Adipocyte (in vitro differentiated cells): ENCODE data around the gene WNT9A.

Source experiments
- DNase-seq: peaks from one replicate; pipeline ENCODE4 v3.0.0-alpha.2; 2015; ENCODE audit warnings: low read depth
- H3K27me3 ChIP-seq: replicated peaks from 2 replicates; pipeline ENCODE4 v1.7.0; 2013; ENCODE audit warnings: mild to moderate bottlenecking, low read length, moderate library complexity; ENCODE audit not compliant: control insufficient read depth, insufficient read depth
- H3K36me3 ChIP-seq: 2 replicates; pipeline ENCODE4 v1.7.0; 2013; ENCODE audit warnings: low read length, mild to moderate bottlenecking, moderate library complexity; ENCODE audit not compliant: control insufficient read depth, insufficient read depth, severe bottlenecking
- H3K4me1 ChIP-seq: 2 replicates; pipeline ENCODE4 v1.7.0; 2013; ENCODE audit warnings: mild to moderate bottlenecking, low read length, moderate library complexity; ENCODE audit not compliant: control insufficient read depth, insufficient read depth
- H3K4me3 ChIP-seq: 2 replicates; pipeline ENCODE4 v1.7.0; 2013; ENCODE audit warnings: mild to moderate bottlenecking, low read length, moderate library complexity
- H3K9ac ChIP-seq: 2 replicates; pipeline ENCODE4 v1.7.0; 2013; ENCODE audit warnings: mild to moderate bottlenecking, low read length, moderate library complexity
- H3K9me3 ChIP-seq: 2 replicates; pipeline ENCODE4 v1.7.0; 2013; ENCODE audit warnings: mild to moderate bottlenecking, low read length, moderate library complexity; ENCODE audit not compliant: control insufficient read depth

Gene WNT9A

GRCh38 chr1:227951624-227952373, 4.1 kb upstream of the WNT9A start:
- Histone ChIP-seq H3K9ac (no peak overlapping the region), H3K4me3 (no peak overlapping the region), H3K4me1 (peaks cover 16% of the 10 kb centered on the region), H3K36me3 (no peaks in the 10 kb centered on the region), H3K27me3 (peaks cover 4% of the 10 kb centered on the region), H3K9me3 (peaks cover 4% of the 10 kb centered on the region)
- DNase-seq, result no peak

DNA sequence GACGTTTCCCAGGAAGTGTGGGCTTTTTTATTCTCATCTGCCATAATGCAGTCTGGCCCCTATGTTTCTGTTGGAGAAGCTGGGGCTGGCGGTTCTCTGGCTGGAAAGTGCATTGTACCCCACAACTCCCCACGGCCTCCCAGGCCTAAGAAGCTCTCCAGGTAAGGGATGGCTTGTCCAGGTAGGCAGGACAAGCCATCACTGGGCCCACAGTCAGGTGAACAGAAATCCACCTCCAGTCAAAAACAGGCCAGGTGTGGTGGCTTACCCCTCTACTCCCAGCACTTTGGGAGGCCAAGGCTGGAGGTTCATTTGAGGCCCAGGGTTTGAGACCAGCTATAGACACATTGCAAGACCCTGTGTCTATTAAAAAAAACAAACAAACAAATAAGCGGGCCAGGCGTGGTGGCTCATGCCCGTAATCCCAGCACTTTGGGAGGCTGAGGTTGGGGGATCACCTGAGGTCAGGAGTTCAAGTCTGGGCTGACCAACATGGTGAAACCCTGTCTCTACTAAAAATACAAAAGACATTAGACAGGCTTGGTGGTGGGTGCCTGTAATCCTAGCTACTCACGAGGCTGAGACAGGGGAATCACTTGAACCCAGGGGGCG, 3.1 kb upstream of the WNT9A start:
- Histone ChIP-seq H3K9me3 (peaks cover 4% of the 10 kb centered on the region), H3K9ac (no peak overlapping the region), H3K27me3 (peaks cover 4% of the 10 kb centered on the region), H3K4me1 (peaks cover 22% of the 10 kb centered on the region), H3K4me3 (no peak overlapping the region), H3K36me3 (no peaks in the 10 kb centered on the region)
- no peak for DNase-seq

GRCh38 chr1:227949954-227950734, 2.4 kb upstream of the WNT9A start:
- no peak overlapping the region for H3K4me3 ChIP-seq
- H3K9me3 ChIP-seq, result peaks cover 4% of the 10 kb centered on the region
- H3K4me1 ChIP-seq, result peaks cover 28% of the 10 kb centered on the region
- no peak for DNase-seq
- peaks cover 4% of the 10 kb centered on the region for H3K27me3 ChIP-seq
- H3K9ac ChIP-seq, result no peak overlapping the region
- no peaks in the 10 kb centered on the region for H3K36me3 ChIP-seq

GRCh38 chr1:227949341-227949921, 1.7 kb upstream of the WNT9A start:
- Histone ChIP-seq H3K9ac (no peak overlapping the region), H3K4me3 (no peak overlapping the region), H3K9me3 (peaks cover 1% of the 10 kb centered on the region), H3K4me1 (peaks cover 28% of the 10 kb centered on the region), H3K27me3 (peaks cover 4% of the 10 kb centered on the region), H3K36me3 (no peaks in the 10 kb centered on the region)
- DNase-seq, result no peak

- H3K4me1 ChIP-seq, result peaks cover 28% of the 10 kb centered on the region
- peak overlapping the region; percentile 67 for H3K9ac ChIP-seq
- H3K9me3 ChIP-seq, result no peaks in the 10 kb centered on the region
- peak overlapping the region; percentile 78 for H3K4me3 ChIP-seq
- no peak for DNase-seq
- no peaks in the 10 kb centered on the region for H3K36me3 ChIP-seq
- peaks cover 4% of the 10 kb centered on the region for H3K27me3 ChIP-seq
Observed at GRCh38 chr1:227948493-227949260, 945 bp upstream of the WNT9A start.

DNA sequence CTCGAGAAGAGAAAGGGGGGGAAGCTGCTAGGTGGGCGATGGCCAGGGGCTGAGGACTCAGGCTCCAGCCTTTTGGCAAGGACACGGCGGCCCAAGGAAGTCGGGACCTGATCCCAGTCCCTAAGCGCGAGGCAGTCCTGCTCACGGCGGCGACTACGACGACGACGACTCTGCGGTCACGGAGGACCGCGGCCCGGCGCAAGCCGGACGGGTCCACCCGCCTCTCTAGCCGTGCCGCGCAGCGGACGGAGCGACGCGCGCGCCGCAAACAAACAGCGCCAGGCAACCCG, 401 bp downstream of the WNT9A start:
- Histone ChIP-seq H3K4me1 (peaks cover 18% of the 10 kb centered on the region), H3K36me3 (no peaks in the 10 kb centered on the region)
- DNase-seq, result no peak

GRCh38 chr1:227946624-227947385, 927 bp downstream of the WNT9A start:
- Histone ChIP-seq H3K27me3 (no peaks in the 10 kb centered on the region), H3K36me3 (no peaks in the 10 kb centered on the region), H3K4me3 (peak overlapping the region; percentile 78), H3K9me3 (no peaks in the 10 kb centered on the region), H3K4me1 (peaks cover 18% of the 10 kb centered on the region), H3K9ac (peak overlapping the region; percentile 58)
- peak; percentile 91 for DNase-seq

More for the DNA sequence above, 401 bp downstream of the WNT9A start:
- peak overlapping the region; percentile 58 for H3K9ac ChIP-seq
- H3K4me3 ChIP-seq, result peak overlapping the region; percentile 78
- H3K27me3 ChIP-seq, result no peaks in the 10 kb centered on the region
- H3K9me3 ChIP-seq, result no peaks in the 10 kb centered on the region

GRCh38 chr1:227945891-227946623, 1.7 kb downstream of the WNT9A start:
- Histone ChIP-seq H3K9ac (no peak overlapping the region), H3K4me1 (peaks cover 18% of the 10 kb centered on the region), H3K36me3 (no peaks in the 10 kb centered on the region), H3K9me3 (no peaks in the 10 kb centered on the region), H3K27me3 (no peaks in the 10 kb centered on the region), H3K4me3 (peak overlapping the region; percentile 78)
- peak; percentile 75 for DNase-seq

DNA sequence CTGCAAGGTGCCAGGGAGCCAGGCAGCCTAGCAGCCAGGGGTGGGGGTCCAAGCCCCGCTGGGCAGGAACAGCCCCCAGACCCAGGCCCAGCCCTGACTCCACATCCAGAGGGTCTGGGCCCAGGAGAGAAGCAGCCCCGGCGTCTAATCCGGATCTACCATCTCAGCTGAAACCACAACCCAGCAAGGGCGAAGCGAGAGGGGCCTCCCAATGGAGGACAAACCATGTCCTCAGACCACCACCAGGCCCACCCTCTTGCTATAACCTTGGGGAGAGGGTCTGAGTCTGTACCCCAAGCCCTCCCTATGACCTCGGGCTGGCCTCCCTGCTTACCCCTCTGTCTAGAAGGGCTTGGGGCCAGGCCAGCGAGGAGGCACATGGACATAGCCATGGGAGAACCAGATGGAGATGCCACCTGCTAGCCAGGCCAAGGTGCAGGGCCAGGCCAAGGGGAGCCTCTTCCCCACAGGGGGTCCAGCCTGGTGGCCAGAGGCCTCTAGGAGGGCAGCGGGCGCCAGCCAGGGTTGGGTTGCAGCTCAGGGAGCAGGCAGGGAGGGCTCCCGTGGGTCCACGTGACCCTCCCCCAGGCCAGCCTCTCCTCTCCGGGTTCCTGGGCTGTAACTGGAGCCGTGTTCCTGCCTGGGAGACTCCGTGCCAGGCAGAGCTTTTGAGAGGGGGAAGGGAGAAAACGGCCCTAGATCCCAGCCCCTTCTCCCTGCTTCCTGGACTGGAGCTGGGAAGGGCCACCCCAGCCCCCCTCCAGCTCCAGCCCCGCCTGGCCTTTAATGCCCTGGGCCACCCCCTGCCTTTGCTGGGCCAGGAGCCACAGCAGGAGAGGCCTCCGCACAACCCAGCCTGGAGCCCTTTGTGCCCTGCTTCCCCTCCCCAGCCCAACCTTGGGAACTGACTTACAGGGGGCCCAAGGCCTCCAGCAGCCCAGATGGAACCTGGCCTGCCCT, 2.5 kb downstream of the WNT9A start:
- peaks cover 18% of the 10 kb centered on the region for H3K4me1 ChIP-seq
- no peak overlapping the region for H3K4me3 ChIP-seq
- H3K36me3 ChIP-seq, result no peaks in the 10 kb centered on the region
- DNase-seq, result no peak
- H3K27me3 ChIP-seq, result no peaks in the 10 kb centered on the region
- no peaks in the 10 kb centered on the region for H3K9me3 ChIP-seq
- H3K9ac ChIP-seq, result no peak overlapping the region
